GM18868 (cell line): ENCODE measurements around the gene ANGPTL1.
A peak's percentile ranks its signal among the peaks of the same experiment; 100 is the strongest.

ENCODE experiments used
- ATAC-seq: cut with Tn5 transposase; IDR thresholded peaks from one replicate; pipeline ENCODE4 v1.9.1; 2021; ENCODE audit warnings: mild to moderate bottlenecking, moderate library complexity; ENCODE audit not compliant: unreplicated experiment

Gene ANGPTL1, protein sequence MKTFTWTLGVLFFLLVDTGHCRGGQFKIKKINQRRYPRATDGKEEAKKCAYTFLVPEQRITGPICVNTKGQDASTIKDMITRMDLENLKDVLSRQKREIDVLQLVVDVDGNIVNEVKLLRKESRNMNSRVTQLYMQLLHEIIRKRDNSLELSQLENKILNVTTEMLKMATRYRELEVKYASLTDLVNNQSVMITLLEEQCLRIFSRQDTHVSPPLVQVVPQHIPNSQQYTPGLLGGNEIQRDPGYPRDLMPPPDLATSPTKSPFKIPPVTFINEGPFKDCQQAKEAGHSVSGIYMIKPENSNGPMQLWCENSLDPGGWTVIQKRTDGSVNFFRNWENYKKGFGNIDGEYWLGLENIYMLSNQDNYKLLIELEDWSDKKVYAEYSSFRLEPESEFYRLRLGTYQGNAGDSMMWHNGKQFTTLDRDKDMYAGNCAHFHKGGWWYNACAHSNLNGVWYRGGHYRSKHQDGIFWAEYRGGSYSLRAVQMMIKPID

DNA sequence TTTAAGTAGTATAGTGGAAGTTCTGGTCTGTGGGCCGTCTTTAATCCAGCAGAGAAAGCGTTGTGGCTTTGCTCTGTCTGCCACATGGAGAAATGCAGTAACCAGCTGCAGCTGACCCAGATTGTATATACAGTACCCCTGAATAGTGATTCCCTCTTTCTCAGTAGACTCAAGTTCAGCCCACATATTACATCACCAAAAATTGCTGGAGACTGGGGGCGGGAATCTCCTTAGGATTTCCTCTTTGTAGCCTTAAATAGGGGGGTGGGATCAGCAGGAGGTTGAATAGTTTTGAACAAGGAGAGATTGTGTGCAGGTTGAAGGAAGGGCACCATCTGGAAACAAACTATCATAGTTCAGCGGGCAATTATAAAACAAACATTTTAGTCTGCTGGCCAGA is at the start of gene ANGPTL1:
Gene ANGPTL1, minus strand, starts transcription at position 134 of the 400 bp plus-strand sequence. CDS start 5,301 bp downstream, outside the sequence.
- no peak for ATAC-seq

DNA sequence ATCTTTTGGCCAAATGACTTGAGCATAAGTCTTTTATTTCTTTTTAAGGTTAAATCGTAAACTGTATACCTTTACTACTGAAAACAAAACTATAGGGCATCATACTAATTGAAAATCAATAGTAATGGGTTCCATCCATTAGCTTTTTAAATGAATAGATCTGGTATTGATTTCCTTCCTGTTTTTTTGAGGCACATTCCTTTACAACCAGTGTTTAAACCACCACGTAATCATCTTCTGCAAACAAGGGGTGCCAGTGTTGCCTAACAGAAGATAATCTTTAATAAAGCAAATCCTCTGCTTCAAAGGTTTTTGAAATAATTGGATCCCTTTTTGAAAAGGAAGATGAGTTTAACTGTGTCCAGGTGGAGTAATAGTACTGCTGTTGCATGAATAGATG is 48.7 kb upstream of the ANGPTL1 start:
- ATAC-seq = no peak

DNA sequence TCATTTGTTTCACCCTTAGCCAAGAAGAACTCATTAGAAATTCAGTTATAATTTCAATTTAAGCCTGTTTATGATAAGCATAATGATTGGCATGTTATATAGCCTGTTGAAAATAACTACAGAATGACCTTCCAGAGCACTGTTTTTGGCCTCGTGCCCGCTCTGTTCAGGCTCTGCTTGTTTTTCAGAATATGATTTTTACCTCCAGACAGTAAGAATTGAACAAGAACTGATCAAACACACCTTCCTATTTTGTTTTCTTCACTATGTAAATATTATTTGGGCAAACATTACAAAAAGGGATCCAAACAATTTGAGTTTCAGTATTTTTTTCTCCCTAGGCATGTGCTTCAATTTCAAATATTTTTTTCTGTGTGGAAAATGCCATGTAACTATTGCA is 48.1 kb upstream of the ANGPTL1 start:
- no peak for ATAC-seq

DNA sequence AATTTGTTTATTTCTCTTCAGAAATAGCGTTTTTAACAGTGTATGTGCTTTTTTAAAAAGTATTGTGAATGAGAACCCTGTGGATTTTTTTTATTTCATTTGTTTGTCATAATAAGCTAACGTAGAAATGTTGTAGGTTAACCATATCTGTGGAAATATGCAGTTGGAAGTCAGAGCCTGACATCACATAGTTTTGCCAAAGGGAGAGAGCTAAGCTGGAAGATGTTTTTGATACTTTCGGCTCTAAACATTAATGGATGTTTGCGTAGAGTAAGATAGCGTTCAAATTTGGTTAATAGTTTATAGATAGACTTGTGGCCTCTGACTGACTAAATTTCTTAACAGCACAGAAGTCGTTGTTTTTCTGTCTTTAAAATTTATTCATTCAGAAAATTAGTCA is 47.4 kb upstream of the ANGPTL1 start:
- no peak for ATAC-seq

DNA sequence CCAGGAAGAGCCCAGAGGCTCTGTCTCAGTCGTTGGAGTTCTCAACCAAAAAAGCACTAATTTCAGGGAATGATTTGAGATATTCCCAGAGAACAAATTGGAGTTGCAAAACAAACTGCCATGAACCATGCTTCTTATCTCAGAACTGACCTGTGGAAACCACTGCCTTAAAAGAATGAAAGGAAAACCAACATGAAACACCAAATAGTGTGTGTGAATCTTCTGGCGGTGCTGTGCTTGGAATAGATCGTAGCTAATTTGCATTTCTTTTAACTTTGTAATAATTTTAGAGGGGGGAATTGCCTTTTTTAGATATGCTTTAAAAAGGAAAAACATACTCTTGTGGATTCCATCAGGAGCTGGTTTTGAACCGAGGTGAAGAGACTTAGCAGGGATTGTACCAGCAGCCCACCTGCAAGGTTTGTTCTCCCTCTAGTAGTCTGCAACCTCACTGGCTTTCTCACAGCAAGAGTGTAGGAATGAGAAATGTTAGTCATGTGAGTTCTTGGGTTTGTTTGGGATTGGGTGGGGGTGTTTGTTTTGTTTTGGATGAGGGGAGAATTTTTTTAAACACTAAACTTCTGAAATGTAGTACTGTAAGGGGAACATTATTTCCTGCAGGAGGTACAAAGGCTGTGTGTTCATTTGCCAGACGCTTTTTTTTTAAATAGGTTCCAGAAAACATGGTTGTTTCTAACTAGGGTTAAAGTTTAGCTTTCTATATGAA is 45.7 kb upstream of the ANGPTL1 start:
- ATAC-seq = peak; percentile 48

DNA sequence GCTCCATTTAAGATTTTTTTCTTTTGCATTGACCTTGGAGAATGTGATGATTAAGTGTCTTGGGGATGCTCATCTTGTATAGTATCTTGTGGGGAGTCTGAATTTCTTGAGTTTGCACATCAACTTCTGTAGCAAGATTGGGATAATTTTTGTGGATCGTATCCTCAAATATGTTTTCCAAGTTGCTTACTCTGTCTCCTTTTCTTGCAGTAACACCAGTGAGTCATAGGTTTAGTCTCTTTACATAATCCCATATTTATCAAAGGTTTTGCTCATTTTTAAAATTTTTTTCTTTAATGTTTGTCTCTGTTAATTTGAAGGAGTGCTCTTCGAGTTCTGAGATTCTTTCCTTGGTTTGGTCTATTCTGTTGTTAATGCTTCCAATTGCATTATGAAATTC is 41.7 kb upstream of the ANGPTL1 start:
- ATAC-seq = no peak

DNA sequence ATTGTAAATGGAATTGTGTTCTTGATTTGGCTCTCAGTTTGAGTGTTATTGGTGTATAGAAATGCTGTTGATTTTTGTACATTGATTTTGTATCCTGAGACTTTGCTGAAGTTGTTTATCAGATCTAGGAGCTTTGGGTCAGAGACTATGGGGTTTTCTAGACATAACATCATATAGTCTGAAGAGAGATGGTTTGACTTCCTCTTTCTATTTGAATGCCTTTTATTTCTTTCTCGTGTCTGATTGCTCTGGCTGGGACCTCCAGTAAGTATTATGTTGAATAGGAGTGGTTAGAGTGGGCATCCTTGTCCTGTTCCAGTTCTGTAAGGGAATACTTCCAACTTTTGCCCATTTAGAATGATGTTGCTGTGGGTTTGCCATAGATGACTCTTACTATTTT is 39.1 kb upstream of the ANGPTL1 start:
- no peak for ATAC-seq

DNA sequence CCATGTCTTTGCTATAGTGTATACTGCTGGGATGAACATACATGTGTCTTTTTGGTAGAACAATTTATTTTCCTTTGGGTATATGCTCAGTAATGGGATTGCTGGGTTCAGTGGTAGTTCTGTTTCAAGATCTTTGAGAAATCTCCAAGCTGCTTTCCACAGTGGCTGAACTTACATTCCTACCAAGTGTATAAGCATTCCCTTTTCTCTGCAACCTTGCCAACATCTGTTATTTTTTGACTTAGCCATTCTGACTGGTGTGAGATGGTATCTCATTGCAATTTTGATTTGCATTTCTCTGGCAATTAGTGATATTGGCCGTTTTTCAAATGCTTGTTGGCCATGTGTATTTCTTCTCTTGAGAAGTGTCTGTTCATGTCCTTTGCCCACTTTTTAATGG is 37.5 kb upstream of the ANGPTL1 start:
- ATAC-seq = no peak

DNA sequence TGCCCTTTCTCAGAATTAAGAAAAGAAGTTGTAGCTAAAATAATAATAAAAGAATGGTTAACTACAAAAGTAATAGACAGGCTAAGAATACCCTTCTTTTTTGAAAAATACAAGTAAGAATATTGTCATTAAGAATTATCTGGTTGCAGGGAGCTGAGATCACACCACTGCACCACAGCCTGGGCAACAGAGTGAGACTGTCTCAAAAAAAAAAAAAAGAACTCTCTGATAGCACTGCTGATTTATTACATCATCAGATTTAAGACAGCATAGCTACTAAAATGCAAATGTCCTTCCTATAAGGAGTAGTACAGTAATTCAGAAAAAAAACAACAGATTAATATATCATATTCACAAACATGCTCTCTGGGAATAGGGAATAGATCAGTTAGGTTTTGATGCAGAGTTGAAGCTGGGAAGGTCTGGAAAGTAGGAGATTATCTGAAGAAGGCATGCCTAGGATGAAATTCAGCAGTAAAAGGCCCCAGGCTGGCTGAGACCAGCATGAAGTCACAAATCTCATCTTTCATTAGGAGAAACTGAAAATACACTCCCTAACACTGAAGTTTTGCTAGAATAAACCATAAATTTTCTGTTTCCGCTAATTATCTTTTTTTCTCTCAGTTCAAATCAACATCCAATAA is 30.7 kb upstream of the ANGPTL1 start:
- ATAC-seq = no peak

DNA sequence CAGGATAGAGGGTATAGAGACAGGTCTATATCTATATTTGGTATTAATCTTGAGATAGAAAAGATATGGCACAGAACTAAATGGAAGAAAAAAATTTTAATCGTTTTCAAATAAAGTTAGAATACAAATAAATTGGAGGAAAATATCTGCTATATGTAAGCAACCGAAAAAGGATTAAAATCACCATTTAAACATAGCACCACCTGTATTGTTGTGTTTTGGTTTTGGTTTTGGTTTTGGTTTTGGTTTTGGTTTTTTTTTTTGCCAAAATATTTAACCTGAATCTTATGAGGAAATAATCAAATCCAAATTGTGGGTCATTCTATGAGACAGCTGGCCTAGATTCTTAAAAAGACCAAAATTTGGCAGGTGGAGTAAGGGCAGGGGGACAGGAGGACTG is 28.5 kb upstream of the ANGPTL1 start:
- ATAC-seq = no peak

DNA sequence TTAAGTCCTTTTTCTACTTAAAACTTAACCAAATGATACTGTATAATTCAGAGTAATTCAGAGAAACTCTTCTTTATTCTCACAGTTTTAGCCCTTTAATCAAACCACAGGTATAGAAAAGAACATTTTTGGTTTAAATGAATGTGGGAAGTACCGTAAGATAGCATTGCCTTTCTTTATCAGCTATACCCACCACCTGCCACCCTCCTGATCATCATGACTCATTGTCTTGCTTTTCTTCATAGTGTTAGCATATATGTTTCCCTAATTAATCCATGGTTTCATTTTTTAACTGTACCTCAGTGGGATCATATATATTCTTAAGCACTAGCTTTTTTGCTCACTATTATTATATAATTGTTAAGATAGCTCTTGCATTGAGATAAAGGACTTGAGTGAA is 27.5 kb upstream of the ANGPTL1 start:
- no peak for ATAC-seq

DNA sequence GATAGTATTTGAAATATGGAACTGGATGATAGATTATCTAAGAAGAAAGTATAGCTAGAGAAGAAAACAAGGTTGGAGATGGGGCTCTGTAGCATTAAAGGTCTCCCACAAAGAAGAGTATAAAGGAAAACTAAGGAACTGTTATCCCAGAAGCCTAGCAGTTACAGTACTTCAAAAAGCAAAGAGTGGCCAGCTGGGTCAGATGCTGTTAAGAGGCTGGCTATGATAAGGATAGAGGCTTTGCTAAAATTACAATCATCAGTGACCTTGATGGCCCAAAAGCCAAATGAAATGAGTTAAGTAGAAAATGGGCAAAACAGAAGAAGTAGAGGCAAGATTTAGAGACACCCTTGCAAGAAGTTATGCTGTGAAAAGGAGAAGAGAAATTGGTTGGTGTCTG is 25.1 kb upstream of the ANGPTL1 start:
- no peak for ATAC-seq

DNA sequence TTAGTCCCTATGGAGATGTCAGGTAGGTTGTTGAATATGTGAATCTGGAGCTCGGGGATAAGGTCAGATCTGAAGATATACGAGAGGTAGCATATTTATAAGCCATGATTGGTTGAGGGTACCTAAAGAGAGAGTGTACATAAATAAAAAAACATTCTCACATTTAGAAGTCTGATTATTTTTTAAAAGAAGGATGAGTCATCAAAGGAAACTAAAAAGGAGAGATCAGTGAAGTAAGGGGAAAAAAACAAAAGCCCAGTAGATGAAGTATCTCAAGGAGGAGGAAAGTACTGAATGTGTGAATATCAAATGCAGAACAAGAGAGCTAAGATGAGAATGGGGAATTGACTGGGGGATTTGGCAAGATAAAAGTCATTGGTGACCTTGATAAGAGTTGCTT is 15.7 kb upstream of the ANGPTL1 start:
- no peak for ATAC-seq

DNA sequence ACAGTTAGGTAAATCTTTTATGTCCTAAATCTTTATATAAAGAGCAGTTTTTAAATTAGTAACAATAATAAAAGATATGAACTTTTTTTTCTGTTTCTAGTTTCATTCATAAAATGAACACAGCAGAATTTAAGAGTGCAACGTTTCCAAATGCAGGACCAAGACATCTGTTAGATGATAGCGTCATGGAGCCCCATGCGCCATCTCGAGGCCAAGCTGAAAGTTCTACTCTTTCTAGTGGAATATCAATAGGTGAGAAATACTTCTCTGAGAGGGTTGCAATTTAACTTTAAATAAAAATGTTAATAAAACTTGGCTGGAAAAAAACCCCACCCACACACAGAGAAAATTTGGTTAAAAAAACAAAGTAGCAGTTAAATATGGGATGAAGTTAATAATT is 15.0 kb upstream of the ANGPTL1 start:
- ATAC-seq = no peak

DNA sequence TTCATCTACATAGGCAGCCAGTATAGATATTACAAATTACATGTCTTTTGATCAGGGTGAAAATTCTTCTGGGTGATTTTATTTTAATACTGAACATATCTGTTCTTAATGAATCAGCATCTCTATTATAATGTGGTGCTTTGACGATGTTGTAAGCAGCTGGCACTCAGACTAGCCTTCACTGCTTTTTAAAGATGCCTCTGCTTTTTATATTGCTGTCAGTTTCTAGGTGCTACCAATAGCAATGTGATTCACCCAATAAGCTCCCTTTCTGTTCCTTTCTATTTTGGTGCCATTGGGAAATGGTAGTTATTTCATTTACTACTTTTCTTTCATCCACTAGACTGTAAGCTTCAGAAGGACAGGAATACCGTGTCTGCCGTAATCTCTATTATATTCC is 11.1 kb upstream of the ANGPTL1 start:
- ATAC-seq = no peak

DNA sequence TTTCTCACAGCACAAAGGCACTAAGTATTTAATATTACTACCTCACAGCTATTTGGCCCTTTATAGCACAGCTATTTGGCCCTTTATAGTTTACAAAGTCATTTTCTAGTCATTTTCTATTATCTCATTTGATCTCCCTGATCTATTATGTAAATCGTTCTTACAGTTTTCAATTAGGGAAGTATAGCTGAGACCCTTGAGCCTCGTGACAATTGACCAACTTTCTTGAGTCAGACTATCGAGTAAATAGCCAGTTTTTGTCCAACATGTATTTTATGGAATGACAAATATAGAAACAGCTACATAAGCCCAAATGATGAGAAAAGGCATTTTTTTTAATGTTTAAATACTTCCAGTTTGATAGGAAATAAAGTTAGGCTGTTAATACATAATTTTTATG is 7.0 kb upstream of the ANGPTL1 start:
- no peak for ATAC-seq

DNA sequence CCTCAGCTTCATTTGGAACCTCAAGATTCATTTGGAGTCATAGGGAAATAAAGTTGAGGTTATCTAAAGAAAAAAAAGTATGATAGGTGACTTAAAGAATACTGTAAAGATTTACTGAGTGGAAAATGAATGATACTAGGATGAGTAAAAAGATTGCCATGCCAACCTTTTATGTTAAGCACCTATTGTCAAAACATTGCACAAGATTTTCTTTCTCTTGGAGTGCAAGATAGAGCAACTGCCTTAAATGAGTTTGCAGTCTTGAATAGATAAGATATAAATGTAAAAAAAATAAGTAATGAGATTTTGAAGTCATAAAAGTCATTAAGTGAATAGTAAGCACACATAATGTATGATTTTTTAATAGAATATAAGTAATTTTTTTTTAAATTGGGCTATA is 5.1 kb upstream of the ANGPTL1 start:
- ATAC-seq = no peak

DNA sequence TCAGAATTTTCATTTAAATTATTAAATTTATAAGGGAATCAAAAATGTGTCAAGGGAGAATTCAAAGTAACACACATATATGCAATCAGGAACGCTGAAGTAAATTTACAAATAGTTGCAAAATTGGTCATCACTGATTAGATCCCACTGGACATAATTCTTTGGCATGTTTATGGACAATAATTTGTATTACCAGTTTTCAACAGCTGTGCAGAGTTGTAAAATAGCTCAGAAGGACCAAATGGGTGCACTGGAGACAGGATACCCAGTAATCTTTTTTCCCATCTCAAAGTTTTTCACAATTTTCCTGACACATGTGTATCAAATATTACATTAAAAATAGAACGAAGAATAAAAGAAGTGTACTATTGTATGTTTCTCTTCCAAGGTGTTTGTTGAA is 4.1 kb upstream of the ANGPTL1 start:
- ATAC-seq = no peak

DNA sequence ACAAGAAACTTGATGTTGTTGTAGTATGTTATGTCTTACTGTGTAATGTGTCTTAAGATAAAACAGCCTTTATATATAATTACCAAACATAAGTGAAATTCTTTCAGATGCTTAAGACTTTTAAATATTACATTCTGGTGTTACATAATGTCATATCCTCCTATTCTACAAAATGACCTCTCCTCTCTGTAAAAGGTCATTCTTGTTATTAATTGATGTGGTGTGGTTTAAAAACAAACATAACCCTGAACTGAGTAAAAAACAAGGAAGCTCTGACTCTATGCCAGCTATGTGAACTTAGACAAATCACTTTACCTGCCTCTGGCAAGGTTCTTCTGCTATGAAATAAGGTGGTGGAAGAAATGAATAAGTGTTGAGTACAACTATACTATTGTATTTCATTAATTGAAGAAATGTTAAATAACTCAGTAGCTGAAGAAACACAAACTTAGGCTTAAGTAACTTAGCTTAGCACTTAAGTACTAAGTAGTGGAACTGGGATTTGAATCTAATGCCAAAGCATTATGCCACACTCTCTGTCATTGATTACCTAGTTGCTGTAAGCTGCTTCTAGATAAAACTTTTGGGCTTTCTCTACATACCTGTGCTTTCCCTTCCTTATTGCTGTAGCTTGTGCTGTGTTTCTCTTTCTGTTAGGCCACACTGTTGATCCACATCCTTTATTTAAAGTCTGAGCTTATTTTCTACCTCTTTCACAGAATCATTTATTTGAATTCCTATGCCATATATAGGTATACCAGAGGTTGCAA is 859 bp upstream of the ANGPTL1 start:
- no peak for ATAC-seq

DNA sequence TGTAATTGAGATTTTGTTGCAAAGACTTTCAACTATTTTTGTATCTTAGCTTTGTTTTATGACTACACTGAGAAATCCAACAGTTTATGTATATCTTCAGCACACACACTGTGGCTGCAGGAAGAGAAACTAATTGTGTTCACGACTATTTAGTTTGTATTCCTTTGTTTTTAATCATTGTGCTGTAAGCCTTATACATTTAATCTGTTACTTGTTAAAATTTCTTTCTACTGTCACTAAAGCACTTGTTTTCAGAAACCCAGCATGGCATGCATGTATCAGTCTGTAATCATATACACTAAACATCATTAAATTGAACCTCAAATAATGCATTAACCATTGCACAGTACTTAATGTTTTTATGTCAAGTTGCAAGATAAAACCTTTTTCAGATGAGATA is 656 bp downstream of the ANGPTL1 start:
- ATAC-seq = no peak

DNA sequence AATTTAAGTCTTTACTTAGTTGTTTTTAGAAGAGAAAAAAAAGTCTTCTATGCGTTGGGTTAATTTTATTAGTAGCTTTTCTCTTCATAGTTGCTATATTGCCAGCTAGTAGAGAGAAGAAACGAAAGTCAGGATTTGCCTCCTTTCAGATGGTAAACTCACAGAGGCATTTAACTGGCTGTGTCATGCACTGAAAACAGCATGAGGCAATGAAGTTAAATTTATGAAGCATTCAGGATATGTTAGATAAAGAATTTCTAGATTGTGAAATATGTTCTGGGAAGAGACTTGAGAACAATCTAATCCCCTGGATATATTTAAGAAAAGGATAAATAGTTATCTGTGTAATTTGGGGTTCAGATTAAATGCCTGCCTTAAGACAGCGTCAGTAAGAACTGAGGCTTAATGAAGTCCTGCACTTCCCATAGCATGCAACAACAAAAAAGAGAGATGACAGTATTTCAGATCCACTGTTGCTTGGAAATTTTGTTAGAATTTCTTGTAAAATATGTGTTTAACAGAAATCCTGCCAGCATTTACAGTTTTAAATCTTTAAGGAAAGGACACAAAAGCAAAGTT is 1.7 kb downstream of the ANGPTL1 start:
- ATAC-seq = no peak
